GM21367 (cell line): ENCODE measurements around the gene IL6R.
"Not testable (repeated sequence)": the region's sequence is repeated elsewhere in the genome, so short reads cannot be mapped to it uniquely, and the experiment has no call there.

Experiments used
- ATAC-seq: cut with Tn5 transposase; IDR thresholded peaks from one replicate; pipeline ENCODE4 v1.9.1; 2021; ENCODE audit not compliant: unreplicated experiment

IL6R gene

GRCh38 chr1:154479764-154480421, 74.8 kb downstream of the IL6R start:
- no peak for ATAC-seq

GRCh38 chr1:154481053-154481452, 75.9 kb downstream of the IL6R start:
- ATAC-seq: no peak

- ATAC-seq: no peak
These were observed 79.0 kb downstream of the IL6R start for GRCh38 chr1:154483941-154484803.

GRCh38 chr1:154485106-154485505, 80.0 kb downstream of the IL6R start:
- ATAC-seq: no peak

GRCh38 chr1:154485910-154486496, 80.9 kb downstream of the IL6R start:
- ATAC-seq: no peak

- not testable (repeated sequence) for ATAC-seq
These were observed 81.6 kb downstream of the IL6R start for GRCh38 chr1:154486756-154487155.

- ATAC-seq: no peak
These were observed 83.8 kb downstream of the IL6R start for GRCh38 chr1:154488922-154489321.

- no peak for ATAC-seq
These were observed 84.6 kb downstream of the IL6R start for GRCh38 chr1:154489695-154490274.

GRCh38 chr1:154490317-154490716, 85.2 kb downstream of the IL6R start:
- ATAC-seq: no peak

GRCh38 chr1:154492115-154492514, 87.0 kb downstream of the IL6R start:
- ATAC-seq: no peak

- ATAC-seq: no peak
These were observed 88.1 kb downstream of the IL6R start for GRCh38 chr1:154493276-154493675.

GRCh38 chr1:154495496-154496273, 90.5 kb downstream of the IL6R start:
- no peak for ATAC-seq

GRCh38 chr1:154496383-154496782, 91.2 kb downstream of the IL6R start:
- ATAC-seq: no peak

GRCh38 chr1:154497026-154497806, 92.1 kb downstream of the IL6R start:
- ATAC-seq: no peak

GRCh38 chr1:154499446-154499845, 94.3 kb downstream of the IL6R start:
- no peak for ATAC-seq

GRCh38 chr1:154500533-154500932, 95.4 kb downstream of the IL6R start:
- no peak for ATAC-seq

GRCh38 chr1:154501423-154502065, 96.4 kb downstream of the IL6R start:
- no peak for ATAC-seq

- no peak for ATAC-seq
These were observed 97.1 kb downstream of the IL6R start, which contains the start of the genes SHE and TDRD10 for GRCh38 chr1:154502066-154502743. TSS of gene SHE (minus strand) at chr1:154502412. CDS start at chr1:154502026, 386 bp downstream. TSS of gene TDRD10 (plus strand) at chr1:154502219. CDS start at chr1:154506904, 4,685 bp downstream.

- no peak for ATAC-seq
These were observed 97.6 kb downstream of the IL6R start for GRCh38 chr1:154502744-154503115.
